Left cardiac atrium (tissue), 4 donors: ENCODE results near the gene FREM3. TPM values are rescaled to one million over a fixed set of nuclear protein-coding genes. Genes with fewer than 3 reads are reported as not detected.
"Not testable (repeated sequence)": the region's sequence is repeated elsewhere in the genome, so short reads cannot be mapped to it uniquely, and the experiment has no call there.

Experiments
- ATAC-seq, 2 donors: fragments of 200-7000 bp; cut with Tn5 transposase; one replicate each; pipeline ENCODE4 v1.9.1; 2020; ENCODE audit warnings: mild to moderate bottlenecking in 2 of 2, moderate library complexity in 2 of 2
- DNase-seq: peaks from one replicate; pipeline ENCODE4 v3.0.0-alpha.2; 2020
- intact Hi-C, 2 donors: fragments of 100-400 bp; cut with DNase I; formaldehyde crosslinking; loops; one replicate each; pipeline versions ENCODE4 v1.14.1 to v1.15.1; 2022 to 2023
- total RNA-seq, 2 donors: library from RNA; stranded (reverse); fragmentation: NEBNext Ultra II Directional; extraction: Animal tissue kit (Norgen Biotek cat#: 25700); gene quantifications; one replicate each; pipeline ENCODE4 v1.2.1, GENCODE V29; 2021
- donor health status: DM: no; HTN: yes; CAD: no.
- donor health status: DM: no; HTN: yes; CAD: no; lungs with severe emphysema.
- donor health status: DM: yes; HTN: yes; CAD: no.
- donor health status: Dilated cardiomyopathy.

FREM3 gene
- total RNA-seq, 2 donors from 2014 or later: 0.08 TPM; not detected in 1

DNA sequence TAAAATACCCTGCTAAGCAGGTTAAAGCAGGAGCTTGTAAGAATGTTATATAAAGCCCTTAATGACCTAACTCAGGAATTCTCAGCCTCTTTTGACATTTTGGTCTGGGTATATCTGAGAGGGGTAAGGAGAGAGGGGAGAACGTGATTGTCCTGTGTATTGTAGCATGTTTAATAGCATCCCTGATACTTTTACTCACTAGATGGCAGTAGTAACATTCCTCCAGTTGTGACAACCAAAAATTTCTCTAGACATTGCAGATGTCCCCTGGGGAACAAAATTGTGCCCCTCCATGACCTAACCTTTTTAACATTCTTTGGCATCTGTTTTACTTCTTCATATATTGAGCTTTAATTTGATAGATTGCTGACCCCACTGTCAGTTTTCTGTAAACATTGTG, 169.1 kb downstream of the FREM3 start:
- intact Hi-C loops: no loop called here
- ATAC-seq: no peak
- DNase-seq: no peak

DNA sequence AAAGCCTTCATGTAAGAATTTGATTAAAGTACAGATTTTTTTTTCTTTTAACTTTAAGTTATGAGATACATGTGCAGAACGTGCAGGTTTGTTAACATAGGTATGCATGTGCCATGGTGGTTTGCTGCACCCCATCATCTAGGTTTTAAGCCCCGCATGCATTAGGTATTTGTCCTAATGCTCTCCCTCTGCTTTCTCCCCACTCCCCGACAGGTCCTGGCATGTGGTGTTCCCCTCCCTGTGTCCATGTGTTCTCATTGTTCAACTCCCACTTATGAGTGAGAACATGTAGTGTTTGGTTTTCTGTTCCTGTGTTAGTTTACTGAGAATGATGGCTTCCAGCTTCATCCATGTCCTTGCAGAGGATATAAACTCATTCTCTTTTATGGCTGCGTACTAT, 172.4 kb downstream of the FREM3 start:
- DNase-seq, ATAC-seq, intact Hi-C loops: not testable (repeated sequence)

Other genes with a start within 250 kb of the FREM3 start
- gene SMARCA5, start 187.0 kb downstream of the FREM3 start, total RNA-seq: 10 to 100 TPM; 26.3 to 35.6 TPM
- 1 to 10 TPM in 1 of 2 donors, under 1 TPM in 1; 0.74 to 1.3 TPM for gene GYPE, start 204.9 kb upstream of the FREM3 start, total RNA-seq